ENCODE data around the gene TBC1D22A. TPM values are rescaled to one million over a fixed set of nuclear protein-coding genes. Genes with fewer than 3 reads are reported as not detected.

Gene TBC1D22A
- total RNA-seq, 1 donor from 2014 or later, result 34.1 TPM

- no peak for TF ChIP-seq CTCF (IDR thresholded peaks at IDR 0.05)
- Histone ChIP-seq H3K9me3 (no peaks in the 10 kb centered on the region), H3K4me1 (peaks cover 6% of the 10 kb centered on the region), H3K27ac (no peak overlapping the region), H3K27me3 (ENCODE audit: low read depth) (no peaks in the 10 kb centered on the region), H3K4me3 (no peak overlapping the region), H3K36me3 (peaks cover 14% of the 10 kb centered on the region)
- intact Hi-C loops (cut with DNase I), result no loop called here
- no peak for ATAC-seq
- no peak for DNase-seq
These were observed 252.3 kb downstream of the TBC1D22A start for GRCh38 chr22:47014636-47015345.

GRCh38 chr22:47015589-47016178 is 253.2 kb downstream of the TBC1D22A start:
- DNase-seq (no peak), ATAC-seq (no peak)
- Histone ChIP-seq H3K9me3 (no peaks in the 10 kb centered on the region), H3K36me3 (peaks cover 14% of the 10 kb centered on the region), H3K27me3 (ENCODE audit: low read depth) (no peaks in the 10 kb centered on the region), H3K27ac (no peak overlapping the region), H3K4me1 (peaks cover 6% of the 10 kb centered on the region), H3K4me3 (no peak overlapping the region)
- TF ChIP-seq CTCF (IDR thresholded peaks at IDR 0.05), result no peak
- intact Hi-C loops (cut with DNase I), result no loop called here

- intact Hi-C loops (cut with DNase I), result no loop called here
- no peaks in the 10 kb centered on the region for H3K9me3 ChIP-seq
- H3K27ac ChIP-seq, result no peak overlapping the region
- H3K27me3 ChIP-seq (ENCODE audit: low read depth), result no peaks in the 10 kb centered on the region
- H3K36me3 ChIP-seq, result peaks cover 14% of the 10 kb centered on the region
- H3K4me3 ChIP-seq, result no peak overlapping the region
- peaks cover 6% of the 10 kb centered on the region for H3K4me1 ChIP-seq
- no peak for TF ChIP-seq CTCF (IDR thresholded peaks at IDR 0.05)
- DNase-seq (no peak), ATAC-seq (no peak)
These were observed 254.2 kb downstream of the TBC1D22A start for GRCh38 chr22:47016631-47017030.

- Histone ChIP-seq H3K36me3 (peaks cover 14% of the 10 kb centered on the region), H3K9me3 (no peaks in the 10 kb centered on the region)
These were observed 254.8 kb downstream of the TBC1D22A start for GRCh38 chr22:47017245-47017644.

More at GRCh38 chr22:47017245-47017644, 254.8 kb downstream of the TBC1D22A start:
- no peak for TF ChIP-seq CTCF (IDR thresholded peaks at IDR 0.05)
- Histone ChIP-seq H3K4me3 (no peak overlapping the region), H3K27me3 (ENCODE audit: low read depth) (no peaks in the 10 kb centered on the region), H3K27ac (no peak overlapping the region), H3K4me1 (peaks cover 6% of the 10 kb centered on the region)
- no peak for ATAC-seq
- DNase-seq, result no peak
- intact Hi-C loops (cut with DNase I), result no loop called here

Measured in lower lobe of right lung (tissue), 2 donors.